ENCODE results near the gene BRME1.

DNA sequence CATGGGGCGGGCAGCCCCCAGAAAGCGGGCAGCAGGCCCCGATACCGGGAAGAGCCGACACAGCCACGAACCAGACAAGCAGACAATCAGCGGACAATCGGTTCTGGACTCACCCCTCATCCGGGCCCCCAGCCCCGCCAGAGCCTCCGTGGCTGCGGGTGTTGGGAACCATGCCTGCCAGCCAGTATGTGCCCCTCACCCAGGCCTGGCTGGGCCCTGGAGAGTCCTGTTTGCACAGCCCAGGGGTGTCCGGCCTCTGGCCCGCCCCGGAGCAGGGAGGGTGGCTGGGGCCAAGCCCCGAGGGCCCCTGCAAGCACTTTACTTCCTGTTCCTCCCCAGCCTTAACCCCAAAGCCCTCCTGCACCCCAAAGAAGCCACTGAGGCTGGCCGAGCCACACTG is 24.5 kb upstream of the BRME1 start:
- TF ChIP-seq POLR2AphosphoS5 (IDR thresholded peaks at IDR 0.05): no peak
- TF ChIP-seq, protein P1, sequence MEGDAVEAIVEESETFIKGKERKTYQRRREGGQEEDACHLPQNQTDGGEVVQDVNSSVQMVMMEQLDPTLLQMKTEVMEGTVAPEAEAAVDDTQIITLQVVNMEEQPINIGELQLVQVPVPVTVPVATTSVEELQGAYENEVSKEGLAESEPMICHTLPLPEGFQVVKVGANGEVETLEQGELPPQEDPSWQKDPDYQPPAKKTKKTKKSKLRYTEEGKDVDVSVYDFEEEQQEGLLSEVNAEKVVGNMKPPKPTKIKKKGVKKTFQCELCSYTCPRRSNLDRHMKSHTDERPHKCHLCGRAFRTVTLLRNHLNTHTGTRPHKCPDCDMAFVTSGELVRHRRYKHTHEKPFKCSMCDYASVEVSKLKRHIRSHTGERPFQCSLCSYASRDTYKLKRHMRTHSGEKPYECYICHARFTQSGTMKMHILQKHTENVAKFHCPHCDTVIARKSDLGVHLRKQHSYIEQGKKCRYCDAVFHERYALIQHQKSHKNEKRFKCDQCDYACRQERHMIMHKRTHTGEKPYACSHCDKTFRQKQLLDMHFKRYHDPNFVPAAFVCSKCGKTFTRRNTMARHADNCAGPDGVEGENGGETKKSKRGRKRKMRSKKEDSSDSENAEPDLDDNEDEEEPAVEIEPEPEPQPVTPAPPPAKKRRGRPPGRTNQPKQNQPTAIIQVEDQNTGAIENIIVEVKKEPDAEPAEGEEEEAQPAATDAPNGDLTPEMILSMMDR (IDR thresholded peaks at IDR 0.05): no peak
- no peak for TF ChIP-seq POLR2A (IDR thresholded peaks at IDR 0.05)
- no peak for TF ChIP-seq EP300 (IDR thresholded peaks at IDR 0.05)

Measured in upper lobe of left lung (tissue), 4 donors.